Sigmoid colon (tissue), 7 donors: ENCODE measurements around the gene CCDC33. TPM values are rescaled to one million over a fixed set of nuclear protein-coding genes. Genes with fewer than 3 reads are reported as not detected.
A peak's percentile ranks its signal among the peaks of the same experiment; 100 is the strongest.

Experiments used
- DNase-seq: peaks from one replicate; pipeline ENCODE4 v3.0.0-alpha.2; 2019
- H3K27ac ChIP-seq, 4 donors: fragments of 200-600 bp; sonication (generic); one replicate each; pipeline ENCODE4 v1.5.1; 2016 to 2019; ENCODE audit warnings: mild to moderate bottlenecking in 1 of 4
- H3K27me3 ChIP-seq, 3 donors: fragments of 200-600 bp; sonication (generic); one replicate each; pipeline ENCODE4 v1.5.1; 2019; ENCODE audit warnings: mild to moderate bottlenecking in 1 of 3
- H3K36me3 ChIP-seq, 4 donors: fragments of 200-600 bp; sonication (generic); one replicate each; pipeline ENCODE4 v1.5.1; 2016 to 2019
- H3K4me1 ChIP-seq, 4 donors: fragments of 200-600 bp; sonication (generic); one replicate each; pipeline ENCODE4 v1.5.1; 2017 to 2019
- H3K4me3 ChIP-seq, 4 donors: fragments of 200-600 bp; sonication (generic); one replicate each; pipeline ENCODE4 v1.5.1; 2017 to 2019; ENCODE audit warnings: mild to moderate bottlenecking in 2 of 4, moderate library complexity in 1 of 4
- H3K9me3 ChIP-seq, 4 donors: fragments of 200-600 bp in 3 of 4; sonication (generic) in 3 of 4; one replicate each; pipeline versions ENCODE4 v1.5.1 to v1.6.1; 2013 to 2019
- CTCF ChIP-seq, 4 experiments: fragments of 450-650 bp in 3 of 4; fragments of 200-600 bp in 1 of 4; IDR thresholded peaks; one replicate each; pipeline ENCODE4 v1.5.1; 2016 to 2019; ENCODE audit warnings: antibody characterized with exemption in 4 of 4, mild to moderate bottlenecking in 3 of 4, moderate library complexity in 2 of 4
- EP300 ChIP-seq, 4 donors: sonication (generic); formaldehyde crosslinking; IDR thresholded peaks; one replicate each; pipeline ENCODE4 v1.6.1; 2017; ENCODE audit warnings: antibody characterized with exemption in 4 of 4
- POLR2A ChIP-seq, 2 donors: fragments of 450-650 bp; IDR thresholded peaks; one replicate each; pipeline ENCODE4 v1.6.1; 2016; ENCODE audit warnings: antibody characterized with exemption in 2 of 2, mild to moderate bottlenecking in 2 of 2, moderate library complexity in 2 of 2
- POLR2AphosphoS5 ChIP-seq, 4 donors: sonication (generic); formaldehyde crosslinking; IDR thresholded peaks; one replicate each; pipeline ENCODE4 v1.6.1; 2017; ENCODE audit warnings: antibody characterized with exemption in 4 of 4
- WGBS, 2 donors: extraction: QIAGEN DNeasy Blood & Tissue Kit; methylation state at CpG; one replicate each; pipeline ENCODE4 v1.1.7; 2013; 5-methylcytosine and 5-hydroxymethylcytosine counted together
- intact Hi-C: fragments of 100-400 bp; cut with DNase I; formaldehyde crosslinking; loops from one replicate; pipeline ENCODE4 v1.15.1; 2023
- polyA plus RNA-seq, 3 donors: library from polyadenylated mRNA; stranded (reverse); fragments of 200-250 nt; gene quantifications; one replicate each; pipeline ENCODE4 v1.2.3, GENCODE V29; 2013
- total RNA-seq, 4 donors: library from RNA; depleted of rRNA; stranded (reverse); fragments of >200 nt; gene quantifications; one replicate each; pipeline ENCODE4 v1.1.0, GENCODE V29; 2016
- donor health status: healthy with polysubstance abuse.
- donor health status: Bipolar disorder and iron deficiency.
- donor health status: healthy.

The CCDC33 gene
- total and polyA plus RNA-seq, 7 donors, result 0.09 to 0.60 TPM; not detected in 5

- Histone ChIP-seq H3K36me3 (no peaks in the 10 kb centered on the region), H3K9me3 (no peaks in the 10 kb centered on the region), H3K27ac (no peak overlapping the region), H3K4me1 (peaks cover 0 to 5% (median 0%) of the 10 kb centered on the region in 4 donors), H3K27me3 (peaks cover 0 to 28% (median 12%) of the 10 kb centered on the region in 3 donors), H3K4me3 (no peak overlapping the region)
- no peak for DNase-seq
- intact Hi-C loops, result no loop called here
- WGBS, 2 donors, result 37 to 64% methylated on average over 13 of the region's 13 CpGs
- TF ChIP-seq POLR2AphosphoS5 (IDR thresholded peaks at IDR 0.05), result no peak
- TF ChIP-seq POLR2A (IDR thresholded peaks at IDR 0.05), result no peak
- no peak for TF ChIP-seq CTCF (IDR thresholded peaks at IDR 0.05)
- no peak for TF ChIP-seq EP300 (IDR thresholded peaks at IDR 0.05)
Observed at GRCh38 chr15:74311734-74312444, 75.8 kb downstream of the CCDC33 start.

- 28 to 66% methylated on average over 9 of the region's 9 CpGs for WGBS, 2 donors
- intact Hi-C loops, result no loop called here
- no peak overlapping the region for H3K4me3 ChIP-seq
- no peaks in the 10 kb centered on the region for H3K9me3 ChIP-seq
- H3K27ac ChIP-seq, result no peak overlapping the region
- TF ChIP-seq EP300 (IDR thresholded peaks at IDR 0.05) (no peak), POLR2A (IDR thresholded peaks at IDR 0.05) (no peak)
- H3K36me3 ChIP-seq, result no peaks in the 10 kb centered on the region
- peaks cover 0 to 11% (median 2%) of the 10 kb centered on the region in 4 donors for H3K4me1 ChIP-seq
- peaks cover 0 to 21% (median 10%) of the 10 kb centered on the region in 3 donors for H3K27me3 ChIP-seq
- DNase-seq, result no peak
Observed at GRCh38 chr15:74312445-74313007, 76.4 kb downstream of the CCDC33 start.

- TF ChIP-seq EP300 (IDR thresholded peaks at IDR 0.05) (no peak), CTCF (IDR thresholded peaks at IDR 0.05) (no peak), POLR2A (IDR thresholded peaks at IDR 0.05) (no peak), POLR2AphosphoS5 (IDR thresholded peaks at IDR 0.05) (no peak)
- no peaks in the 10 kb centered on the region for H3K36me3 ChIP-seq
- WGBS, 2 donors, result 81 to 87% methylated on average over 7 of the region's 7 CpGs
- H3K27ac ChIP-seq, result no peak overlapping the region
- no peaks in the 10 kb centered on the region for H3K9me3 ChIP-seq
- no peak overlapping the region for H3K4me3 ChIP-seq
- no peak for DNase-seq
- intact Hi-C loops, result no loop called here
- peaks cover 0 to 20% (median 8%) of the 10 kb centered on the region in 4 donors for H3K4me1 ChIP-seq
- peaks cover 0 to 8% (median 3%) of the 10 kb centered on the region in 3 donors for H3K27me3 ChIP-seq
Observed at GRCh38 chr15:74313889-74314288, 77.8 kb downstream of the CCDC33 start.

GRCh38 chr15:74314795-74315438, 78.8 kb downstream of the CCDC33 start:
- H3K4me3 ChIP-seq, result no peak overlapping the region
- H3K27ac ChIP-seq, result peak overlapping the region in 1 of 4 donors; percentile 42
- H3K9me3 ChIP-seq, result no peaks in the 10 kb centered on the region
- WGBS, 2 donors, result 60 to 68% methylated on average over 13 of the region's 13 CpGs
- DNase-seq, result no peak
- H3K36me3 ChIP-seq, result no peaks in the 10 kb centered on the region
- TF ChIP-seq POLR2A (IDR thresholded peaks at IDR 0.05) (no peak), EP300 (IDR thresholded peaks at IDR 0.05) (no peak), CTCF (IDR thresholded peaks at IDR 0.05) (no peak), POLR2AphosphoS5 (IDR thresholded peaks at IDR 0.05) (no peak)
- H3K4me1 ChIP-seq, result peaks cover 0 to 24% (median 10%) of the 10 kb centered on the region in 4 donors
- intact Hi-C loops, result no loop called here
- peaks cover 0 to 3% (median 0%) of the 10 kb centered on the region in 3 donors for H3K27me3 ChIP-seq

GRCh38 chr15:74315626-74316025, 79.5 kb downstream of the CCDC33 start:
- WGBS, 2 donors, result 41 to 68% methylated on average over 5 of the region's 5 CpGs
- intact Hi-C loops, result no loop called here
- no peaks in the 10 kb centered on the region for H3K9me3 ChIP-seq
- H3K27ac ChIP-seq, result peak overlapping the region in 1 of 4 donors; percentile 42
- H3K27me3 ChIP-seq, result peaks cover 0 to 3% (median 0%) of the 10 kb centered on the region in 3 donors
- H3K4me1 ChIP-seq, result peaks cover 0 to 26% (median 10%) of the 10 kb centered on the region in 4 donors
- DNase-seq, result no peak
- no peaks in the 10 kb centered on the region for H3K36me3 ChIP-seq
- no peak for TF ChIP-seq POLR2AphosphoS5 (IDR thresholded peaks at IDR 0.05)
- no peak for TF ChIP-seq EP300 (IDR thresholded peaks at IDR 0.05)
- no peak for TF ChIP-seq CTCF (IDR thresholded peaks at IDR 0.05)
- TF ChIP-seq POLR2A (IDR thresholded peaks at IDR 0.05), result no peak
- H3K4me3 ChIP-seq, result no peak overlapping the region
